Stomach (tissue), 9 donors: Measurements from ENCODE around the gene CREB5. TPM values are rescaled to one million over a fixed set of nuclear protein-coding genes. Genes with fewer than 3 reads are reported as not detected.

Experiments
- DNase-seq, 2 donors: peaks; one replicate each; pipeline versions ENCODE4 v3.0.0 to v3.0.0-alpha.2; 2013 to 2019
- H3K27ac ChIP-seq, 5 donors: fragments of 200-600 bp in 4 of 5; sonication (generic) in 4 of 5; one replicate each; pipeline ENCODE4 v1.5.1; 2013 to 2019; ENCODE audit warnings: mild to moderate bottlenecking in 1 of 5, moderate library complexity in 1 of 5
- H3K27me3 ChIP-seq, 3 donors: fragments of 200-600 bp; sonication (generic); one replicate each; pipeline ENCODE4 v1.5.1; 2017 to 2019; ENCODE audit warnings: mixed run types in 1 of 3
- H3K36me3 ChIP-seq, 4 donors: fragments of 200-600 bp; sonication (generic); 1 replicate in 3 of 4; 2 replicates in 1 of 4; pipeline ENCODE4 v1.5.1; 2016 to 2019
- H3K4me1 ChIP-seq, 4 donors: fragments of 200-600 bp; sonication (generic); one replicate each; pipeline ENCODE4 v1.5.1; 2016 to 2019
- H3K4me3 ChIP-seq, 4 donors: fragments of 200-600 bp; sonication (generic) in 3 of 4; one replicate each; pipeline ENCODE4 v1.5.1; 2016 to 2019; ENCODE audit warnings: mild to moderate bottlenecking in 1 of 4
- H3K9me3 ChIP-seq, 4 donors: fragments of 200-600 bp; sonication (generic); one replicate each; pipeline ENCODE4 v1.5.1; 2016 to 2019
- EP300 ChIP-seq: sonication (generic); formaldehyde crosslinking; IDR thresholded peaks from one replicate; pipeline ENCODE4 v1.6.1; 2017; ENCODE audit warnings: antibody characterized with exemption
- POLR2A ChIP-seq, 4 donors: fragments of 450-650 bp; IDR thresholded peaks; one replicate each; pipeline ENCODE4 v1.6.1; 2016; ENCODE audit warnings: antibody characterized with exemption in 4 of 4, control low read depth in 2 of 4, mild to moderate bottlenecking in 1 of 4, moderate library complexity in 1 of 4
- POLR2AphosphoS5 ChIP-seq, 3 donors: sonication (generic); formaldehyde crosslinking; IDR thresholded peaks; one replicate each; pipeline ENCODE4 v1.6.1; 2016; ENCODE audit warnings: antibody characterized with exemption in 3 of 3
- WGBS, 5 donors: extraction: QIAGEN DNeasy Blood & Tissue Kit in 3 of 5; methylation state at CpG; one replicate each; pipeline versions ENCODE4 v1.1.5 to v1.1.7; 2013 to 2018; 5-methylcytosine and 5-hydroxymethylcytosine counted together
- intact Hi-C: fragments of 100-400 bp; cut with DNase I; formaldehyde crosslinking; loops from one replicate; pipeline ENCODE4 v1.15.1; 2023; ENCODE audit warnings: low total_unique reads
- polyA plus RNA-seq, 3 donors: library from polyadenylated mRNA; stranded (reverse); fragments of 200-250 nt; gene quantifications; one replicate each; pipeline ENCODE4 v1.2.3, GENCODE V29; 2013
- total RNA-seq, 5 donors: library from RNA; depleted of rRNA; stranded (reverse); fragments of >200 nt; gene quantifications; one replicate each; pipeline versions ENCODE4 v1.1.0 to v1.2.3, GENCODE V29; 2014 to 2016
- TF ChIP-seq, protein P1 (sequence below), 7 experiments: fragments of 450-650 bp in 4 of 7; fragments of 200-600 bp in 3 of 7; sonication (generic) in 3 of 7; IDR thresholded peaks; one replicate each; pipeline ENCODE4 v1.5.1; 2016 to 2019; ENCODE audit warnings: antibody characterized with exemption in 7 of 7, control low read depth in 2 of 7, mild to moderate bottlenecking in 1 of 7
- donor health status: healthy with polysubstance abuse.
- donor health status: Bipolar disorder and iron deficiency.
- donor health status: healthy.

CREB5 gene
- total and polyA plus RNA-seq, 8 donors = 0.68 to 30.3 (median 1.5) TPM; not detected in 1

DNA sequence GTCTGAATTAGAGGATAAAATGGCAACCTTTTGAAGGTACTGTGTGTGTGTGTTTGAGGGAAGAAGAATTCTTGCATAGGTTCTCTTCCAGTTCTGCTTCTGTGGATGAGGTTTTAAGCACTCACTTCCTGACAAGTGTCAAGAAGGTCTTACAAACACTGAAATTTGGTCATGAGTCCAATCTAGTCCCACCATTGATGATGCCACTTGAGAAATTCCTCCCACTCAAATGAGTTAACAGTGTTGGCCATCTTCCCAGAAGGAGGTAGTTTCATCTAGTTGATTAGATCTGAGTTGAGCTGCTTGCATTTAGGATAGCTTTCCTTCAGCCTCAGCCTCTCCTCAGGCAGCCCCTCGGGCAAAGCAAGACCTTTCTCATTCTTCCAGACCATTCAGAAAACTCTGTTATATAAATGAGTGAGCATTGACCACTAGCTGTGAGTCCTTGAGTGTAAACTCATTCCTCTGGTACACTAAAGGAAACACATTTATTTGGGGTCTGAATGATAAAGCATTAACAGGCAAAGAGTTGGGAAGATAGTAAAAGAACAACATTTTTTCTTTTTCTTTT lies 356.3 kb downstream of the CREB5 start:
- H3K36me3 ChIP-seq = no peaks in the 10 kb centered on the region
- no peaks in the 10 kb centered on the region for H3K9me3 ChIP-seq
- H3K4me3 ChIP-seq = no peak overlapping the region
- TF ChIP-seq EP300 (no peak), POLR2AphosphoS5 (IDR thresholded peaks at IDR 0.05) (no peak), POLR2A (IDR thresholded peaks at IDR 0.05) (no peak)
- intact Hi-C loops = no loop called here
- WGBS, 5 donors = 70 to 78% (median 75%) methylated on average over 1 of the region's 1 CpG
- no peaks in the 10 kb centered on the region for H3K27me3 ChIP-seq
- H3K27ac ChIP-seq = no peak overlapping the region
- no peak for DNase-seq
- H3K4me1 ChIP-seq = no peaks in the 10 kb centered on the region

DNA sequence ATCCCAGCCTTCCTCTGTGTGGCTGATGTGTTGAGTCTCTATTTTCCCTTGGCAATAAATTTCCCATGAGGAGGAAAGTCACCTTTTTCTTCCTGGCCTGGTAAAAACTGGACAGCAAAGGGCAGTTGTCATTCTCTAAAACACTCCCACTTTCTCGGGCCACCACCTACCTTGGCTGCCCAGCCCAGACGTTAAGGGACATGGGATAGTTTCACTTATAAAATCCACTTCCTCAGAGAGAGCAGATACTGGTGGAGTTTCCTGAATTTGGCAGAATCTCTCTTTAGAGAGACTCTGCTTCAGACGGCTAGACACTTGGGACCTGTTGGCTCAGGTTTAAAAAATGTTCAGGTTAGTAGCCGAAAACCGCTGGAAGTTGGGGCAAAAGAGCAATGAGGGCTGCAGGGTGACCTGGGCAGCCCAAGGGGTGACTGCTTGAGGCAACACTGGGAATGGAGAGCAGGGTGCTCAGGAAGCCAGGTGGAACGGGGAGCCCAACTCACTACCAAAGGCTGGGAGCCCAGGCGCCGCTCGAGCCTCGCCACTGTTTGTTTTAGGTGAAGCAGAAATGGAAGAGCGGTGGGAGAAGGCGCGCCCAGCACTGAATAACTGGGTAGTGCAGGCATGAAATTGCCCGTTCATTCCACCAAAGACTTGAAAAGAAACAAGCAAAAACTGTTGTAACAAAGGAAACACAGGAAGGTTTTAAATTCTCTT lies 359.7 kb downstream of the CREB5 start:
- Histone ChIP-seq H3K4me1 (peaks cover 0 to 6% (median 0%) of the 10 kb centered on the region in 4 donors), H3K4me3 (no peak overlapping the region), H3K36me3 (no peaks in the 10 kb centered on the region), H3K9me3 (no peaks in the 10 kb centered on the region), H3K27ac (no peak overlapping the region), H3K27me3 (no peaks in the 10 kb centered on the region)
- no peak for DNase-seq
- TF ChIP-seq, protein P1, sequence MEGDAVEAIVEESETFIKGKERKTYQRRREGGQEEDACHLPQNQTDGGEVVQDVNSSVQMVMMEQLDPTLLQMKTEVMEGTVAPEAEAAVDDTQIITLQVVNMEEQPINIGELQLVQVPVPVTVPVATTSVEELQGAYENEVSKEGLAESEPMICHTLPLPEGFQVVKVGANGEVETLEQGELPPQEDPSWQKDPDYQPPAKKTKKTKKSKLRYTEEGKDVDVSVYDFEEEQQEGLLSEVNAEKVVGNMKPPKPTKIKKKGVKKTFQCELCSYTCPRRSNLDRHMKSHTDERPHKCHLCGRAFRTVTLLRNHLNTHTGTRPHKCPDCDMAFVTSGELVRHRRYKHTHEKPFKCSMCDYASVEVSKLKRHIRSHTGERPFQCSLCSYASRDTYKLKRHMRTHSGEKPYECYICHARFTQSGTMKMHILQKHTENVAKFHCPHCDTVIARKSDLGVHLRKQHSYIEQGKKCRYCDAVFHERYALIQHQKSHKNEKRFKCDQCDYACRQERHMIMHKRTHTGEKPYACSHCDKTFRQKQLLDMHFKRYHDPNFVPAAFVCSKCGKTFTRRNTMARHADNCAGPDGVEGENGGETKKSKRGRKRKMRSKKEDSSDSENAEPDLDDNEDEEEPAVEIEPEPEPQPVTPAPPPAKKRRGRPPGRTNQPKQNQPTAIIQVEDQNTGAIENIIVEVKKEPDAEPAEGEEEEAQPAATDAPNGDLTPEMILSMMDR (IDR thresholded peaks at IDR 0.05) = no peak
- TF ChIP-seq EP300 = no peak
- 82 to 89% (median 86%) methylated on average over 14 of the region's 14 CpGs for WGBS, 5 donors
- intact Hi-C loops = no loop called here

DNA sequence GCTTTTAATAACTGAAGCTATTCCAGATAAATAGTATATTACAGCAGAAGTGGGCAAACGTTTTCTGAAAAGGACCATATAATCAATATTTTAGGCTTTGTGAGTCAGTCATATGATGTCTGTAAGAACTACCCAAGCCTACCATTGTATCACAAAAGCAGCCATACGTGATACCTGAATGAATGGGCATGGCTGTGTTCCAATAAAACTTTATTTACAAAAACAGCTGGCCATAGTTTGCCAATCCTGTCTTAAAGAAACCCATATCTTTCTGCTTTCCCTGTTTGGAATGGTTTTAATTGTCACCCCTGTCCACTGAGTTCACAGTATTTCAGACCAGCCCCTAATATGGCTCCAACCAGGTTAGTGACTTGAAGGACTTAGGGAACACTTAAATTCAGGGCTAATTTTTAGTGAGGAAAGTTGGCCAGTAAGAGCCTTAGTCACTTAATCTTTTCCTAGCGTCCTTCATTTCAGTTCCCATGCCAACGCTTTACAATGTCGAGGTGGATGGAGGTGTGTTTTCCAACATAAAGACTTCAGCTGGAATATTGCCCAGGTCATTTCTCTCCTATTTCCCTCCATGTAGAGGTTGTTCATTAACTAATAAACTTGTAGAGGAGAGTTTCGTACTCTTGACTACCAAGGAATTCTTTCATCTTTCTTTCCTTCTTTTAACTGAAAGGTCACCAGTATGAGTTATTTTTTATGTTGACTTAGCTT lies 361.3 kb downstream of the CREB5 start:
- peaks cover 0 to 6% (median 0%) of the 10 kb centered on the region in 4 donors for H3K4me1 ChIP-seq
- DNase-seq = no peak
- no peaks in the 10 kb centered on the region for H3K9me3 ChIP-seq
- no peak overlapping the region for H3K4me3 ChIP-seq
- no peak overlapping the region for H3K27ac ChIP-seq
- WGBS, 5 donors = 33 to 54% (median 43%) methylated on average over 6 of the region's 6 CpGs
- intact Hi-C loops = no loop called here
- H3K27me3 ChIP-seq = no peaks in the 10 kb centered on the region
- TF ChIP-seq POLR2AphosphoS5 (IDR thresholded peaks at IDR 0.05) (no peak), POLR2A (IDR thresholded peaks at IDR 0.05) (no peak)
- no peaks in the 10 kb centered on the region for H3K36me3 ChIP-seq

DNA sequence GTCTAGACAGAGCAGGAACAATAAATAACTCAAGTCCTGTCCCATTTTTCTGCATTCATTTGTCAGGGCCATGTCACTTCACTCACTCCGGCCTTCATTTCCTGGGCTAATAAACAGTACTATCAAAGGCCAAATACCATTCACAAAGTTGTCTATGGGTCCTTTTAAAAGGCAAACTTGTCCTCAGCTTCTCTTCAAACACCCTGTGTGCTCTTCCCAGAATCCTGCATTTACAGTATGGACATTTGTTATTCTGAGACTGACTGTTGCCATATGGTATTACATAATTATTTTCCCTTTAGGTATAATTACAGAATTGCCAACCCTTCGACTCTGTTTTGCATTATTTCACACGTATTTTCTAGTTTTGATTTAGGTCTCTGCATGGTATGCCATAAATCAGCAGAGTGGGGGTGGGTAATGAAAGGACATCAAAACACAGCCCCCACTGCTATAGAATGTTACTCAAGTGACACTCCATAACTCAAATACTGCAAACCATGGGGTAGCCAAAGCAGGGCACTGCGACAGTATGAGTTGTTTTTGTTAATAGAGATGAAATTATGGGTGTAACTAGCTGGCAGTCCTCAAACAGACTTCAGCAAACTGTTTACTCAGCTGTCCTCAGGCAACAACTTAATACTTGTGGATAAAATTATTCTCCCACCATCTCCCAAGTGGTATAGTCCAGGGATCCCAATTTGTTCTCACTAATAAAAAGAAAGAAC lies 362.1 kb downstream of the CREB5 start:
- Histone ChIP-seq H3K9me3 (no peaks in the 10 kb centered on the region), H3K27ac (no peak overlapping the region), H3K4me3 (no peak overlapping the region), H3K36me3 (no peaks in the 10 kb centered on the region), H3K4me1 (peaks cover 0 to 6% (median 0%) of the 10 kb centered on the region in 4 donors), H3K27me3 (no peaks in the 10 kb centered on the region)
- TF ChIP-seq EP300 (no peak), POLR2AphosphoS5 (IDR thresholded peaks at IDR 0.05) (no peak), POLR2A (IDR thresholded peaks at IDR 0.05) (no peak)
- TF ChIP-seq, protein P1 (IDR thresholded peaks at IDR 0.05) = no peak
- WGBS, 5 donors = 52 to 70% (median 65%) methylated on average over 4 of the region's 4 CpGs
- DNase-seq = no peak
- intact Hi-C loops = no loop called here
